Stimulated activated CD4-positive, alpha-beta T cell treated with anti-CD3 and anti-CD28 coated beads, Interleukin-1b, Interleukin-23, amount 100 ng/mL, for 1 hour (primary cell): ENCODE measurements around the gene PJA2.
"Not testable (repeated sequence)": the region's sequence is repeated elsewhere in the genome, so short reads cannot be mapped to it uniquely, and the experiment has no call there.

Source experiments
- DNase-seq, 2 donors: peaks; one replicate each; pipeline ENCODE4 v3.0.0-alpha.2; 2020; ENCODE audit warnings: low read depth in 2 of 2

The PJA2 gene

DNA sequence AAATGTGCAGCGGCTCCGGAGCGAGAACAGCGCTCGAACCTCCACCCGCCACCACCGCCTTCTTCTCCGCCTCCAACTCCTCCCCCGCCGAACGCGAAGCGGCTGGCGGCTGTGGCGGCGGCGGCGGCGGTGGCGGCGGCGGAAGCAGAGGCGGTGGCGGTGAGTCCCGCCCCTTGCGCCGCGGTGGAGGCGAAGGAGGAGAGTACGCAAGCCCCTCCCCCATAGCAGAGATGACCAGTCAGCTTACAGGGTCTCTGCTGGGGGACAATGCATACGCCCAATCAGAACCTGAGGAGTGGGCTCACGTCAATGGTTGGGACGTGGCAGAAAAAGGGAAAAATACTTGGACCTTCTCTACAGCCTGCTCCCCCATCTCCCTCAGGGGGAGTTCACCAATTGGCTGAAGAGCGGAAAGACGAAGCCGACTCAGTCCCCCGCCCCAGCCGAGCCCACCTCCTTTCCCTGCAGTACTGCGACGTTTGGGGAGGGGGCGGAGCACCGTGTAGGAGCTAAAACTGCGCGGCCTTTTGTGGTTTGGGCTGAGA lies at the start of gene PJA2:
Gene PJA2 (minus strand): TSS at position 131 of the 545 bp plus-strand sequence. CDS start 26,541 bp downstream, outside the sequence.
- DNase-seq = peak; percentile 91 to 92

- no peak for DNase-seq
These were observed 45.9 kb upstream of the PJA2 start for GRCh38 chr5:109455598-109456096.

DNA sequence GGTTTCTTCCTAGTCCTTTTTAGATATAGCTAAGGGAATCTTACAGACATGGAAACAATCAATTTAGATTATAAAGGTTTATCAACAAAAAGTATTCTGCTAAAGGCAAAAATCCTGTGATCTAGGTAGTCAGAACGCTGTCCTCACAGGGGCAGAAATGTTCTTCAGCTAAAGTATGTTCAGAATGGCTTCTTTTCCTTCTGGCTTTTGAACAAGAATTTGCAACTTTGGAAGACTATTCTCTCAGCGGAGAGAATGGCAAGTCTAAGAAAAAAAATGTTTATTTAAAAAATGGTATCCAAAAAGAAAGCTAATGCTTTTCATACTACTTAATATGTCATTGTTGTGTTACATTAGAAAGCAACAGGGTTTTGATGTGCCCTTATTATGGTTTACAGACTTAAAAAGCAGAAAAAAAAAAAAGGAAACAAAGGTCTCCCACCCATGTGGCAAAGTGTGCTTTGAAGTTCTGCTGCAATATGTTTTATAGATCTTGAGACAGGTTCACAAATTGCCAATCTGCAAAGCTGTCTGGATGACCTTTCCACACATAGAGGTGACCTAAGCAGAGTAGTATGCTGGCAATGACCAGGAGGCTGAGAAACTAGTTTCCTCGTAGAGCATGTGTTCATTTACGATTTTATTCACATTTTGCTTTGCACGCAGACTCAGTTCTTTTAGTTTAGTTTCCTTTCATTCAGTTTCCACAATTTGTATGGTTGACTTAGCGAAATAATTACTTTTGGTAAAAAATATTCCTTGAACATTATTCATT lies 45.1 kb upstream of the PJA2 start:
- no peak for DNase-seq

- DNase-seq = no peak
These were observed 43.5 kb upstream of the PJA2 start for GRCh38 chr5:109453251-109453650.

DNA sequence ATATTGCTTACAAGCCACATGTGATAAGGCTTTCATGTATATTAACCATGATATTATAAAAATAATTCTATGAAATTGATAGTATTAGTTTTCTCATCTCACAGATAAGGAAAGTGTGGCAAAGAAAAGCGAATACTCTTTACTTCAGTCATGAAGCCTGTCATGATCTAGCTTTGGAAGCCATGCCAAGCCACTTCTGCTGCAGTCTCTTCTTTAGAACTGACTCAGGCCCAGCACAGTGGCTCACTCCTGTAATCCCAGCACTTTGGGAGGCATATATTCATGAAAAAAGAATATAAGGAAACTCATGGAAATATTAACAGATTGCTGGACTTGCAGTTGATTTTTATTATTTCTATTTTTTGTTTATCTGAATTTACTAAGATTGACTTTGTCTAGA lies 42.9 kb upstream of the PJA2 start:
- DNase-seq = no peak

DNA sequence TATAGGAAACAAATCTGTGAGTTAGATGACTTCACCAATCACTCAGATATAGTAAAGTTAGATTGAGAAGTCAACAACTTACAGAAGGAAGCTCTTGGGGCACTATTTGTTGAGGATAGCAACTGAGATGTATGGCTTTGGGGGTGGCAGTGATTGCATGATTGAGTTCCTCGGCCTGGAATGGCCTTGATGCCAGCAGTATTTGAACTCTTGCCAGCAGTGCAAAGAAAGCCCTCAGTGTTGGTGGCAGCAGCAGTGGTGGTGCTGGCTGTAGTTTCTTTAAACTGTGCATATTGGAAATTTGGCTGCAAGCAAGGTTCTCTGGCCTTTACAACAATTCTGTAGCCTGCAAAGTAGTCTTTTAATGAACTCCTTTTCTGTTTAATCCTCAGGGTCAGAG lies 41.4 kb upstream of the PJA2 start:
- no peak for DNase-seq

GRCh38 chr5:109450129-109450877 lies 40.5 kb upstream of the PJA2 start:
- DNase-seq = no peak

DNA sequence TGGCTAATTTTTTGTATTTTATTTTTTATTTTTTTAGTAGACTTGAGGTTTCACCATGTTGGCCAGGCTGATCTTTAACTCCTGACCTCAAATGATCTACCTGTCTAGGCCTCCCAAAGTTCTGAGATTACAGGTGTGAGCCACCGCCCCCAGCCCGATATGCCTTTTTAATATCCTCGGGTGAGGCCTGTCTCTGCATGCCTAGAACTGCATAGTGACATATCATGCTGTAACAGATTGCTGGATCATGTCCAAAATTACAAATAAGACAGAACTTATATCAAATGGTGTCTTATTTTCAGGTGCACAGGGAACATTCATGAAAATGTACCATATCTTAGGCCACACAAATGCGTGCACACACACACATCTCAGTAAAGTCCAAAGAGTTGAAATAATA lies 39.1 kb upstream of the PJA2 start:
- DNase-seq = no peak

DNA sequence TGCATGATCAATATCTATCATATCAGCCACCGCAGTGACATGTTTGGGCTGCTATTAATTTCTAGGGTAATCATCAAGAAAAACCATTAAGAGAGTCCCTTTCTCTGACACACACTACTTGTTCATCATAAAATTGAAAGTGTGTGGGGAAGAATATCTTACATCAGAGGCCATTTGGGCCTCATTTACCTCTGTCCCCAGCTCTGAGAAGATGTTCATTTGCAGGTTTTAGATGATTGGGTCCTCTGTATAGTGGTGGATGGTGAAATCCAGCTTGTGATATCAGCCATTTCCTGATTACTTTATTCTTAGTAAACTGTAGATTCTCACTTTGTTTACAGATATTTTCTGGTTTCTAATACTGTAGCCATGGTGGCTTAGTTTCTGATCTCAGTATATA lies 29.8 kb upstream of the PJA2 start:
- no peak for DNase-seq

DNA sequence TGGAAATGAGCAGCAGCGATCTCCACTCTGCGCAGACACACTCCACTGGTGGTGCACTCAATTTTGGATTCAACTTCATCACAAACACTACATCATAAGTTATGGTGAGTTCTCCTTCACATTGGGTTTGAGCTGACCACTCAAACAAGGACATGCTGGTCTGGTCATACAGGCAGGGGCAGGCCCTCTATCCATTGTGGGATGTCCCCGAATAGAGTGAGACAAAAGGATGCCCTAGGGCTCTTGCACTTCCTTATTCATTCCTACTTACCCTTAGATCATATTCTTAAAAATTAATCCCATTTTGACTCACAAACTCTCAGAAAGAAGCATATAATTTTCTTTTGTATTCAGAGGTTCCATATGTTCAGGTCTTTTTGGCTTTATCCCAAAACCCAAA lies 16.3 kb upstream of the PJA2 start:
- DNase-seq = no peak

GRCh38 chr5:109425521-109425920 lies 15.7 kb upstream of the PJA2 start:
- DNase-seq = not testable (repeated sequence)

GRCh38 chr5:109421956-109422355 lies 12.2 kb upstream of the PJA2 start:
- DNase-seq = no peak

DNA sequence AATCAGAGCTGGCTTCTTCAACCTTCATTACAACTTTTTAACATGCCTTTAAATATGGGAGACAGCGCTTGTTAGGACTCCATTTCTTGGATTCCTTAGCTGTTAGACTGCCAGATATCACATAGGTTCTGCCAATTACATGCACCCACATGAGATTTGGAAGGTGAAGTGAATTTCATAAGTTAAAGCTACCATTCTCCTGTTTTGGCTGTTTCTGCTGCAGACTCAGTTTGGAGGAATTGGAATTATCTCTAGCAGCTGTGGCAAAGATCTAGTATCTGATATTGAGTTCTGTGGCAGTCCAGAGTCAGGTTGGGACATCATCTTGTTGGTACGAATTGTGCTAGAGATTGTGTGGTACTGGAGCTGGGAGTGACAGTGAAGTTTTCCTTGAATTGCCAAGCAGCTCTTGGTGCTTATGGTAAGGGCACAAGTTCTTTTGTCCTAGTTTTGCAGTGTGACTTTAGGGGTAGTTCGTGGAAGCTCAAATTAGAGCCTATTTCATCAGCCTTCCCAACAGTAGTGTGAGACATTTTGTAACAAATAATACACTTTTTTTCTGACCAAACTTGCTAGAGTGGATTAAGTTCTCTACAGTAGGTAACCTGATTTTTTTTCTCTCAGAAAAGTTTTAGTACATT lies 9.1 kb upstream of the PJA2 start:
- no peak for DNase-seq

- no peak for DNase-seq
These were observed 7.1 kb upstream of the PJA2 start for GRCh38 chr5:109416882-109417281.

- DNase-seq = not testable (repeated sequence)
These were observed 4.2 kb upstream of the PJA2 start for GRCh38 chr5:109413921-109414461.

DNA sequence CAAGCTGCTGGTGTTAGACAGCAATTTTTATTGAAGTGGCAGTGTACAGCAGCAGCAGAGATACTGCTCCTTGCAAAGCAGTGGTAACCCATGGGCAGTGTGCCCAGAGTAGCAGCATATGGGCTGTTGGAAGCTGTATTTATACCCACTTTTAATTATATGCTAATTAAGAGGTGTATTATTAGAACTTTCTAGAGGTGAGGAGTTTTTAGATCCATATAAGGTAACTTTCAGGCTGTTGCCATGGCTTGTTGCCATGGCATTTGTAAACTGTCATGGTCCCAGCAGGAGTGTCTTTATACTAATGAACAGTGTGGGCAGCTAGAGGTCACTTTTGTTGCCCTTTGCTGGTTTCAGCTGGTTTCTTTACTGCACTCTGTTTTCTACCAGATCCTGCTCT lies 3.7 kb upstream of the PJA2 start:
- DNase-seq = no peak

GRCh38 chr5:109412981-109413402 lies 3.2 kb upstream of the PJA2 start:
- DNase-seq = no peak

- no peak for DNase-seq
These were observed 1.9 kb upstream of the PJA2 start for GRCh38 chr5:109411627-109412026.

- DNase-seq = no peak
These were observed 1.4 kb upstream of the PJA2 start for GRCh38 chr5:109411149-109411514.

- no peak for DNase-seq
These were observed 795 bp upstream of the PJA2 start for GRCh38 chr5:109410389-109411148.
